ENCODE data around the gene ZFPM1.

ZFPM1 gene

DNA sequence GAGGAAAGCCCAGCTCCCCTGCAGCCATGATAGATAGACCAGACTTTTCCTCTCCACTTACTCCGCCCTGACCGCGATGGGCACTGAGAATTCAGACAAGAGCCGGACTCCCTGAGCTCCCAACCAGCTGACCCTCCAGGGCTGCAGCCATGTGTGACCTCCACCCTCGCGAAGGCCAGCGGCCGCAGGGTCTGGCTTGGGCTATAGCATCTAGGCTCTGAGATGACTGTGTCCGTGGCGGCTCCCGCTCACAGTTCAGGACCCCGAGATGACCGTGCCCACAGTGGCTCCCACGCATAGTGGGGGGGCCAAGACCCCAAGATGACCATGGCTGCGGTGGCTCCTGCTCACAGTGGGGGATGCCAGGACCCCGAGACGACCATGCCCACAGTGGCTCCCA, 18.0 kb downstream of the ZFPM1 start:
- H3K27ac Mint-ChIP-seq: no peak overlapping the region
- H3K9me3 Mint-ChIP-seq: no peaks in the 10 kb centered on the region
- H3K27me3 Mint-ChIP-seq (ENCODE audit: low read depth): no peaks in the 10 kb centered on the region
- no peak overlapping the region for H3K4me3 Mint-ChIP-seq
- TF ChIP-seq, protein P1, sequence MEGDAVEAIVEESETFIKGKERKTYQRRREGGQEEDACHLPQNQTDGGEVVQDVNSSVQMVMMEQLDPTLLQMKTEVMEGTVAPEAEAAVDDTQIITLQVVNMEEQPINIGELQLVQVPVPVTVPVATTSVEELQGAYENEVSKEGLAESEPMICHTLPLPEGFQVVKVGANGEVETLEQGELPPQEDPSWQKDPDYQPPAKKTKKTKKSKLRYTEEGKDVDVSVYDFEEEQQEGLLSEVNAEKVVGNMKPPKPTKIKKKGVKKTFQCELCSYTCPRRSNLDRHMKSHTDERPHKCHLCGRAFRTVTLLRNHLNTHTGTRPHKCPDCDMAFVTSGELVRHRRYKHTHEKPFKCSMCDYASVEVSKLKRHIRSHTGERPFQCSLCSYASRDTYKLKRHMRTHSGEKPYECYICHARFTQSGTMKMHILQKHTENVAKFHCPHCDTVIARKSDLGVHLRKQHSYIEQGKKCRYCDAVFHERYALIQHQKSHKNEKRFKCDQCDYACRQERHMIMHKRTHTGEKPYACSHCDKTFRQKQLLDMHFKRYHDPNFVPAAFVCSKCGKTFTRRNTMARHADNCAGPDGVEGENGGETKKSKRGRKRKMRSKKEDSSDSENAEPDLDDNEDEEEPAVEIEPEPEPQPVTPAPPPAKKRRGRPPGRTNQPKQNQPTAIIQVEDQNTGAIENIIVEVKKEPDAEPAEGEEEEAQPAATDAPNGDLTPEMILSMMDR (IDR thresholded peaks at IDR 0.05; ENCODE audit: unreplicated experiment in 3 of 3): no peak
- no peaks in the 10 kb centered on the region for H3K36me3 Mint-ChIP-seq (ENCODE audit: low read depth)
- H3K4me1 Mint-ChIP-seq: peaks cover 4% of the 10 kb centered on the region

GRCh38 chr16:88471575-88471974, 18.5 kb downstream of the ZFPM1 start:
- H3K4me1 Mint-ChIP-seq: peaks cover 4% of the 10 kb centered on the region
- TF ChIP-seq, protein P1 (IDR thresholded peaks at IDR 0.05; ENCODE audit: unreplicated experiment in 3 of 3): no peak
- H3K36me3 Mint-ChIP-seq (ENCODE audit: low read depth): no peaks in the 10 kb centered on the region
- no peak overlapping the region for H3K27ac Mint-ChIP-seq
- no peak overlapping the region for H3K4me3 Mint-ChIP-seq
- no peaks in the 10 kb centered on the region for H3K9me3 Mint-ChIP-seq
- no peaks in the 10 kb centered on the region for H3K27me3 Mint-ChIP-seq (ENCODE audit: low read depth)

DNA sequence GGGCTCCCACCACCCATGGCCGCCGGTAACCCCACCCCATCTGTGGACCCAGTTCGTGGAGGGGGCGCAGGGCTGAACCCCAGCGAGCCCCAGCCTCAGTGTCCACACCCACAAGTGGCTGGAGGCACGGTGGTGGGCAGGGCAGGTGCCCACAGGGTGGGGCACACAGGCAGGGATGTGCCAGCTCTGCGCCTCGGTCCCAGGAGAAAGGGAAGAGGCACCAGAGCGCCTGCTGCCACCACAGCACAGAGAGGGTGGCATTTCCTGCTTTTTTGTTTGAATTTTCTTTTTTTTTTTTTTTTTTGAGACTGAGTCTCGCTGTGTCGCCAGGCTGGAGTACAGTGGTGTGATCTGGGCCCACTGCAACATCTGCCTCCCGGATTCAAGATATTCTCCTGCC, 19.0 kb downstream of the ZFPM1 start:
- H3K9me3 Mint-ChIP-seq: no peaks in the 10 kb centered on the region

DNA sequence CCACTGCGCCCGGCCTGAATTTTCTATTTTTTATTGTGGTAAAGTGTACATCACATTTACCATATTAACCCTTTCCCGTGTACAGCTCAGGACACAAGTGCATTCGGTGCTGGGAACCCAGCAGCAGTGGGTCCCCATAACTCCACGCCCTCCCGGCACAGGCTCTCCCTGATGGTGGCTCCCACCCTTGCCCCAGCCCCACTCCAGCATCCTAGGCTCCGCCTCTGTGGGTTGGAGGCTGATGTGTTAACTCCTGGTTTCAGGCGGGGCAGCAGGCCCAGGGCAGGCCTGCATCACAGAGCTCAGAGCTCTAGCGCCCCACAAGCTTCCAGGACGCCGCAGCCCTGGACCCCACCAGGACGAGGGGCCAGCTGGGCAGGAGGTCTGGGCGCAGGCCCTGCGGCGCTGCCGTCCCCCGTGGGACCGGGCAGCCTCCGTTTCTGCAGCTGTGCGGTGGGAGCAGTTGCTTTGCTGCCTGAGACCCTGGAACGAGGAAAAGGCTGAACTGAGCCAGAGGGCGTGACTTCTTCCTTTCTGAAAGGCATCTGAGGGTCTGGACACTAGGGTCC, 19.6 kb downstream of the ZFPM1 start:
- H3K27ac Mint-ChIP-seq: no peak overlapping the region
- TF ChIP-seq, protein P1 (IDR thresholded peaks at IDR 0.05; ENCODE audit: unreplicated experiment in 3 of 3): no peak
- H3K4me3 Mint-ChIP-seq: no peak overlapping the region
- H3K9me3 Mint-ChIP-seq: no peaks in the 10 kb centered on the region
- peaks cover 5% of the 10 kb centered on the region for H3K27me3 Mint-ChIP-seq (ENCODE audit: low read depth)
- H3K4me1 Mint-ChIP-seq: peaks cover 8% of the 10 kb centered on the region
- H3K36me3 Mint-ChIP-seq (ENCODE audit: low read depth): no peaks in the 10 kb centered on the region

More for the DNA sequence above, 19.0 kb downstream of the ZFPM1 start:
- no peak overlapping the region for H3K27ac Mint-ChIP-seq
- TF ChIP-seq, protein P1 (IDR thresholded peaks at IDR 0.05; ENCODE audit: unreplicated experiment in 3 of 3): no peak
- no peak overlapping the region for H3K4me3 Mint-ChIP-seq
- H3K4me1 Mint-ChIP-seq: peaks cover 8% of the 10 kb centered on the region
- no peaks in the 10 kb centered on the region for H3K36me3 Mint-ChIP-seq (ENCODE audit: low read depth)
- H3K27me3 Mint-ChIP-seq (ENCODE audit: low read depth): no peaks in the 10 kb centered on the region

DNA sequence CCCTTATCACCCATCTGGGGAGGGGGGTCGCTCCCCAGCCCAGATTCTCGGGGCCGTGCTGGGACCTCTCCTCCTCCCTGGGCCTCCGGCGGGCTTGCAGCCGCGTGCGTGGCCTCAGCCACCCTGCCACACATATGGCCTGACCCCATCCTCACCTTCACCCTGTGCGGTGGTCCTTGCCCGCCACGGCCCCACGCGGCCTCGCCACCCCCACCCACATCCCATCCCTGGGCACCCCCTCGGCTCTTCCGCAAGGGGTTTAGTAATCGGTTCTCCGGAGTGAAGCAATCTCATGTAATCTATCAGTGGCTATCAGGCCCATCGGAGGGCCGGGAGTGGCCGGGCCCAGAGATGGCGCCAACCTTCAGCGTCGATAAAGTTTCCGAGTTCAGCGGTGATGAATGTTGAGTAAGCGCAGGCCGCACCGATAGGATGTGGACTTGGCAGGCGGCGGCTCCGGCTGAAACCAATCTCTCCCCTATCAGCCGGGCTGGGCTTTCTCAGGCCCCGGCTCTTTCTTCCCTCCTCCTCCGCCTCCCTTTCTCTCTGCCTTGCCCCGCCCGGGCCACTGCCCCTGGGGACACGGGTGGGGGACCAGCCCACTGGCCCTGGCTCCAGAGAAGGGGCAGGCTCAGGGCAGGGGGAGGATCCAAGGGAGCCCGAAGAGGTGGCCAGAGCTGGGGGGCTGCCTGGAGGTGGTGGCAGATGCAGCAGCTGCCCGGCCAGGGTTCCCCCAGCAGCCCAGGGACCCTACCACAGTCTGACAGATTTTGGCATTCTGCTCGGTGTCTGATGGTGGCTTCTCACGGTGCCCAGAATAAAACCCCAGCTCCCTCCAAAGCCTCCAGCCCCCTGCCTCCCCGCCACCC, 20.8 kb downstream of the ZFPM1 start:
- Mint-ChIP-seq H3K4me3 (no peak overlapping the region), H3K27me3 (ENCODE audit: low read depth) (peaks cover 6% of the 10 kb centered on the region), H3K9me3 (no peaks in the 10 kb centered on the region), H3K4me1 (peaks cover 7% of the 10 kb centered on the region), H3K36me3 (ENCODE audit: low read depth) (no peaks in the 10 kb centered on the region), H3K27ac (no peak overlapping the region)
- TF ChIP-seq, protein P1 (IDR thresholded peaks at IDR 0.05; ENCODE audit: unreplicated experiment in 3 of 3): no peak
